Vagina (tissue), 2 donors: ENCODE results near the gene DLX1.

Experiments
- CTCF ChIP-seq, 3 experiments: fragments of 450-650 bp in 2 of 3; fragments of 200-600 bp in 1 of 3; sonication (generic) in 1 of 3; IDR thresholded peaks; one replicate each; pipeline ENCODE4 v1.5.1; 2017 to 2019; ENCODE audit warnings: antibody characterized with exemption in 3 of 3, mild to moderate bottlenecking in 2 of 3, moderate library complexity in 2 of 3
- POLR2A ChIP-seq, 2 donors: fragments of 450-650 bp; IDR thresholded peaks; one replicate each; pipeline ENCODE4 v1.6.1; 2017; ENCODE audit warnings: antibody characterized with exemption in 2 of 2, mild to moderate bottlenecking in 2 of 2, moderate library complexity in 2 of 2
- POLR2AphosphoS5 ChIP-seq, 2 donors: sonication (generic); formaldehyde crosslinking; IDR thresholded peaks; one replicate each; pipeline ENCODE4 v1.9.0; 2017; ENCODE audit warnings: antibody characterized with exemption in 2 of 2, mild to moderate bottlenecking in 2 of 2, low read depth in 1 of 2; ENCODE audit not compliant: insufficient read depth in 1 of 2

- no peak for TF ChIP-seq CTCF (IDR thresholded peaks at IDR 0.05)
- TF ChIP-seq POLR2AphosphoS5 (IDR thresholded peaks at IDR 0.05; ENCODE audit: insufficient read depth in 1 of 2, low read depth in 1 of 2), result no peak
- no peak for TF ChIP-seq POLR2A (IDR thresholded peaks at IDR 0.05)
These were observed 51.8 kb downstream of the DLX1 start for GRCh38 chr2:172137109-172137508.
